SH-SY5Y (cell line): ENCODE data around the gene LRRFIP2.

Source experiments
- GATA2 ChIP-seq: IDR thresholded peaks from 2 replicates; pipeline ENCODE4 v1.6.1; 2011; ENCODE audit warnings: mild to moderate bottlenecking, low read depth, low read length
- GATA3 ChIP-seq: IDR thresholded peaks from 2 replicates; pipeline ENCODE4 v1.6.1; 2011; ENCODE audit warnings: low read depth, mild to moderate bottlenecking, low read length, moderate library complexity

DNA sequence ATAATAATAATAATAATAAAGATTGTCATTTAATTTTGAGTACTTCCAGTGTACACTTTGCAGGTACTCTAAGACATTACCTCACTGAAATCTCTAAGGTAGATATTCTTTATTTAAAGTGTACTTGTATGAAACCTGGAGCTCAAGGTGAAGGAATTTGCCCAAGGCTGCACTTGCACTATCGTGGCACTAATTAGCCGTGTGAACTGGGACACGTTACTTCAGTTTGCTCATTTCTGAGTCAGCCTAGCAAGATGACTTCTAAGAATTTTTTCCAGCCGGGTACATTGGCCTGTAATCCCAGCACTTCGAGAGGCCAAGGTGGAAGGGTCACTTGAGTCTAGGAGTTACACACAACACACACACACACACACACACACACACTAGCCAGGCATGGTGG lies 147.5 kb downstream of the LRRFIP2 start:
- TF ChIP-seq GATA3 = no peak
- TF ChIP-seq GATA2 = no peak
